HG02798 (cell line): ENCODE results near the gene DSE.

Experiments used
- ATAC-seq: cut with Tn5 transposase; IDR thresholded peaks from one replicate; pipeline ENCODE4 v1.9.1; 2021; ENCODE audit warnings: mild to moderate bottlenecking; ENCODE audit not compliant: unreplicated experiment, poor library complexity

DSE gene

DNA sequence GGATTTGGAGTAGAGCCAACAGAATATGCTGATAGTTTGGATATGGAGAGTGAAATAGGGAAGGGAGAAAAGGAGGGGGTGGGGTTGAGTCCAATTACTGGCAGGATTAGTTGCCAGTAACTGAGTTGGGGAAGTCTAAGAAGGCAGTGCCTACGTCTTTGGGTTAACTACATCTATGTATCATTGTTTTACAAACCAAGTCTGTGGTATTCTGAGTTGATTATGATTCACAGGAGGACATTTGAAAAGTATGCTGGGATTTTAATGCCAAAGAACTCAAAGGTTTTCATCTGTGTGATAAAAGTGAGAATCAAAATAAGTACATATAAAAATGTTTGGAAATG lies 14.7 kb downstream of the DSE start:
- no peak for ATAC-seq

DNA sequence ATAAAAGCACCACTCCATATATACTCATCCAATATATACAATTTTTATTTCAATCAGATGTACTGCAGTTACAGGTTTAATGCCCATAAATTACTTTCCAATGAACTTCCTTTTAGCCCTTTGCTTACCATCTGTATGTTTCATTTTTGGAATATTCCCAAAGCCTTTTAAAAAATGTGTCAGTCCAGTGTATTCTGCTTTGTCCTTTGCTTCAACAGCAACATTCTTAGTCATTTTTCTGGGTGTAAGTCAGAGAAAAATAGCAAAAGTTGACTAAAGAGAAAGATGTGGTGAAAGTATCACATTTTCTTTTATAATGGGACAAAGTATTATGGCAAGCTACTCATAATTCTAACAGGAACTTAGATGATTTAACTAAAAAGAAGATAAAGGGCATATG lies 15.2 kb downstream of the DSE start:
- ATAC-seq = no peak

DNA sequence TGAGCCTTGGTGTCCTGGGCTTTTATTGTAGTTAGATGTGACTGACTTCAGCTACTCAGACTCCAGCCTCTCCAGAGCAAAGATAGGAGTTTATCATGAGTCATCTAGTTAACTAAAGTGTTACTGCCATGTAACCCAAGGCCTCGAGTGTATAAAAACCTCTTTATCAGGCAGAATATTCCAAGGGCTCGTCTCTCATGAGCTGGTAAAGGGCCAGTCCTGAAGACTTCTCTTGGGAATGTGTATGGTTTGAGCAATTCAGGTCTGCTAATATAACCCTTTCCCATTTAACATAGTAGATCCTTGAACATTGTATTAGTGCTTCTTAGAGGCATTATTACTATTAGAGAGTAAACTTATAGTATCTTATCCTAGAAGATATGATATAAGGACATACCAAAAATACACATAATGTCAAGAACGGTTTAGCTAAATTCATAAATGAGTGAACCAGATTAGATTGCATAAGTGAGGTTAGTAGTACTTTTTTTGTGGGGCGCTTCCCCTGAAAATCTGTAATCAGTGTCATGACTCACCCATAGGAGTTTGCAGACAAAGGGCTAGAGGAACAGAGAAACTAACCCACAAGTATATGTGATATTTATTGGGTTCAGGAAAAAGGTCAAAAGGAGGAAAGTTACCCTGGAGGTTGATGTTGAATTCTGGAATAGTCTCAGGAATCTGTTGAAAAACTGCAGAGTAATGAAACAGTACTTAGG lies 16.0 kb downstream of the DSE start:
- ATAC-seq = peak; percentile 22

DNA sequence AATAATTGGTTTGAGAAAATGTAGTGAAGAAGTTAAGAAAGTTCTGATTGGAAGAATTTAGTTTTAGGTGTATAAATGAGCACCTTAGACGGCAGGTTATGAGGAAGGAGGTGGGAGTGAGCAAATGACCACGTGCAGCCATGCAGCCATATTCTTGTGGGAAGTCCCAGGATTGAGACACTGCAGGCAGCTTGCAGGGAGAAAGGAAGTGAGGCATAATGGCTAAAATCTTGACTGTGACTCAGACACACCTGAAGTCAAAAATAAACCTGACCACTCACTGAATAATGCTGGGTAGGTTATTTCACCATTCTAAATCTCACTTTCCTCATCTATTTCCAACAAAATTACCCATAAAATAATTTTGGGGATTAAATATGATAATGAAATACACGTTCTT lies 16.6 kb downstream of the DSE start:
- ATAC-seq = peak; percentile 67

DNA sequence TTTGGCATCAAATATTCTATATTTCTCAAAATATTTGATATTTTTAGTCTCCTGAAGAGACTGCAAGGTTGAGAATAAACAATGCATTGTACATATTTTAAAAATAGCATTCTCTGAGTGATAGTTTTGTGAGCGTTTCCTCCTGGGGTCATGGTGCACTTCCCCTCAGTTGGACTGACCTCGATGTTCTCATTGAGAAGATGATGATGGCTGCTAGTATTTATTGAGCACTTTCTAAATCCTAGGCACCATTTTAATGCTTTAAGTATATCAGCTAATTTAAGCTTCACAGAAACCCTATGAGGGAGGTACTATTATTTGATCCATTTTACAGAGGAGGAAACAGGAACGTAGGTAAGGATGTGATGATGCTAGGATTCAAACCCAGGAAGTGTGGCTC lies 18.2 kb downstream of the DSE start:
- no peak for ATAC-seq

DNA sequence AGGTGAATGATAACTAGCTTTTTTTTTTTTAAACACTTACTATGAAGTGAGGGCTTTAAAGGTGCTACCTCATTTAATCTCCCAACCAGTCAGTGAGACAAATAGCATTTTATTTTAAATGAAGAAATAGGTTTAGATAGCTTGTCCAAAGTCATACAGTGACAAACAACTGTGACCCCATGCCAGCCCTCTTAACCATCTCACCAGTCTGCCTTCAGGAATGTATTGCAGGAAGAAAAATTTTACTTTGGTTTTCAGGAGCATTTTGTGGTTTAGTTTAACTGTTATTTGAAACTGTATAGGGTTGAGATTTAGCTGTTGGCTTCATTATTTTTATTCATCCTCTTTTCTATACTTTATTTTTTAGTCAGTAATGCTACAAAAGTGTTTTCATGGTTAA lies 18.6 kb downstream of the DSE start:
- ATAC-seq = no peak

DNA sequence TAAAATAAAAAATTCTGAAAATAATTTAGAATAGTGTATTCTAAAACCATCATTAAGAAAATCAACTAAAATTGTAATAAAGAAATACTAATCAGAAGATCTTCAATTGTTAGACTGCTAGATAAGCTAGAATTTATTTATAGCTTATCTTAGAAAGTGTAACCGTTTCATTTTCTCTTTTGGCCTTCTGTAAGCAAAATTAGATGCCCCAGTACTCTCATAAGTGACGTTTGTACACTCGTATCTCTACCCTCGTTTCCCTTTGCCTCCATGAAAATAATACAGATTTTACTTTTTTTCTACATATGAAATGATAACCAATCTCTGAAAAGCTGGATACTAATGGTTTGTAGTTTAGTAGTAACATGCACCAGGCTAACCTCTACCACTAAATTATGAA lies 19.8 kb downstream of the DSE start:
- peak; percentile 64 for ATAC-seq

DNA sequence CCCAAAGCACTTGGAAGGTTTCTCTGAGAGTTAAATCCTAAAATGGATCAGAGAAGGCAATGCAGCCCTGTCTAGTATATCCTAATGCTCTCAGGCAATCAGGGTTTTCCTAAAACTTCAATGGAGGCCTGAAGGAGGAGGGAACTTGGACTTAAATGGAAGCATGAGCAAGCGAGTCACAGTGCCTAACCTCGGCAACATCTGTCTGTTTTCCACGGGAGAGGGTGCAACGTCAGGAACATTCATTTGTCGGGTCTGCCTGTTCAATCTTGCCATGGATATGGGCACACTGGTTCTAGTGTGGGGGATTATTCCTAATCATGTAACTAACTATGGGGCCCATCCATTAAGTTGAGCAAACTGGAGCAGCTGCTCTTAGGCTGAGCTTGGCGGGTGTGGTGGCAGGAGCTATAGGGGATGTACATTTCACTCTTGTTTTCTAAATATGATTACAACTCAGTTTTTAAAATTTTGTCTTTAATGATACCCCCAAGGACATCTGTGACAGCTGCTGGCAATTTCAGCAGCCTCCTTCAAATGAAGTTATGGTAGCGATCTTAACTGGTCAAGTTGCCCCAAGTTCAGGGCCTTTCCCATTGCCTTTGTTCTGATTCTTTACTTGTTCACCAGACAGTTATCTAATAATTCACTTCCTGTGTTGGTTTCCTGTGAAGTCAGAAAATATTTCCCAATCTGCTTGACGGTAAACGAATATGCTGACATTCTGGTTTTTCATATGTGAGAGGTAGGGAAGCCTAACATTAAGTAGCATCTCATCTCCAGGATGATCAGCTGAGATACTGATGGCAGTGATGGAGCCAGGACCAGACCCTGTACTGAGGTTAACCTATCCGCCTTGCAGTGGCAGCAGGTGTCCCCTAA lies 21.6 kb downstream of the DSE start:
- ATAC-seq = no peak

DNA sequence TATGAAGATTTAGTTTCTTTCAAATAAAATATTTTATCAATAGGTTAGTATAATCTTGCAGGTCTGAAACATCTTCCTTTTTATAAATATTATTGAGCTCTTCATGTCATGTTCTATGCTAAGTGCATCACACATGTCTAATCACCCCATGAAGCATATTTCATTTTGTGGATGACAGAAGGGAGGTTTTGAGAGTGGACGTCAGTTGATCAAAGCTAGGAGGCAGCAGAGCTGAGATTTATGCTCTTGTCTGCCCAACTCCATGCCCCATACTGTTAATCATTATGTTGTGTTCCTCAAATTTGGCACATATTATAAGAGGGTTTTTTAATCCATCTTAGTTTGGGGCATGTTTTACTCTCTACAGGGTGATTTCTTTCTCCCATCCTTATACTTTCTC lies 22.7 kb downstream of the DSE start:
- no peak for ATAC-seq

DNA sequence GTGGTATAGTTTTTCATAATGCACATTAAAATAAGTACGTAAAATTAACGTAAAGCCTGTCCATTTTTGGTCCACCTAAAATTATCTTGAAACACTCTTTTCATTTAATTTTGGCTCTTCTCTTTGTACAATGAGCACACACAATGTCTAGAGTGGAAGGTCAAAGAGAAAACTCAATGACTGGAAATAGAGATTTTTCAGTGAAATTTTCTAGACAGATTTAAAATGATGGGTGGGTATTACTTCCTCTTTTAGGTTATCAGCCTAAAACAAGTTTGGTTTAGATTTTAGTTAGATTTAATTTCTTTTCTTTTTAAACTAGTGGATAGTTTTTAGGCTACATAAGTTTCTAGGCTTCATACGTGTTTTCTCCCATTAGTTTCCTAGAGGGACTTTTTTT lies 24.9 kb downstream of the DSE start:
- ATAC-seq = no peak

DNA sequence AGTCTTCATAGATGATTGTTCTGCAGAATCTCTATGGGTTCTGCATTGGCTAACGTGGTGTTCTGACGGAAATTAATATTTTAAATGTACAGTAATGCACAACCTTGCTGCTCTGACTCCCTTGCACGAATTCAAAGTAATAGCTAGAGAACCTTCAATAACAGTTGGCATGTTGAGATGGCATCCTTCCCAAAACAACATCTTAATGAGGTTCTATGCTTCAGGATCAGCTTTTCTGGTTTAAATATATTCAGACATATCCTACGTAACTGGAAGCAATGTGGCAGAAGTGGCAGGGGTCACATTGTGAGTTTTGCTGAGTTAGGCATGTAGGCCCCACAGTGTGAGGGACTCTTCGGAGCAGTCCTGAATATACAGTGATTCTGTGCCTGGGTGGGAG lies 25.7 kb downstream of the DSE start:
- ATAC-seq = no peak

DNA sequence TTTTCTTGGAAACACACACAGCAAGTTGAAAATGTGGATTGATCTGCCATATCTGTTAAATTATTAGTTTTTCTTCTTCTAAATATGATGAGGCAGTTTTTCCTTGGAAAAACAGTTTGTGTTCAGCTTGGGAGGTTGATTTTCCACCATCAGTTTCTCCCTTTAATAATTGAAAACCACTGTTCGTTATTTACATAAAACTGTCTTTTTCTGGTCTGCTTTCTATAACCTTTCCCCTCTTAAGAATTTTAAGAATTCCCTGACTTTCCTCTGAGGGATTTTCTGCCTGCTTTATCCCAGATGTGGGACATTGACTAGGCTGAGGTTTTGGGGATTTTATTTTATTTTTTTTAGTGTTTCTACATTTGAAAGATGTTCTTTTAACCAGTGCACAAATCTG lies 27.2 kb downstream of the DSE start:
- ATAC-seq = no peak

DNA sequence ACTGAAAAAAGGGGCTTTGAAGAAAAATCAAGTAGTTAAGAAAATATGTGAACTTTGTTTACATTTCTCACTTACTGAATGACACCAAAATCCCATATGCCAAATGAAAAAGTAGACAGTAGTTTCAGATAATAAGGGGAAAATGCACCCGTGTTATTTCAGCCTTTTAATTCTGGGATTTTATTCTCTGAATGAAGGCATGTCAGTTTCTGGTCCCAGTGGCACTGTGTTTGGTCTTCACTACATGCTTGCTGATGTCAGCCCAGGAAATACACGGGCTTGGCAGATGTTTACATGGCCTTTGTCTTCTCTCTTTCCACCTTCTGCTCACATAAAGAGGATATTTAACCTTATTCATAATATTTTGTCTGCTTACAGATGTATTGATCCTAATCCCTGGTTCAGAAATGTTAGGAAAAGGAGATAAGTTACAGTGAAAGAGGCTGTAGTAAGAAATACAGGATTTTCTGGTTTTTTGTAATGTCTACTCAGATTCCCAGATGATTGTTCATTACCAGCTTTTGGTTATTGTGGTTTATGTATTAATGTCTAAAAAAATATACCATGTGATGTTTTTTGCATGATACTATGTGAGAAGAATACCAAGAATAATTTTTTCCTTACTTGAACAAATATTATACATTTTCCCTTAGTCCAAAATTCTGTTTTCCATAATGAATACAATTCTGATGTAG lies 27.7 kb downstream of the DSE start:
- no peak for ATAC-seq

DNA sequence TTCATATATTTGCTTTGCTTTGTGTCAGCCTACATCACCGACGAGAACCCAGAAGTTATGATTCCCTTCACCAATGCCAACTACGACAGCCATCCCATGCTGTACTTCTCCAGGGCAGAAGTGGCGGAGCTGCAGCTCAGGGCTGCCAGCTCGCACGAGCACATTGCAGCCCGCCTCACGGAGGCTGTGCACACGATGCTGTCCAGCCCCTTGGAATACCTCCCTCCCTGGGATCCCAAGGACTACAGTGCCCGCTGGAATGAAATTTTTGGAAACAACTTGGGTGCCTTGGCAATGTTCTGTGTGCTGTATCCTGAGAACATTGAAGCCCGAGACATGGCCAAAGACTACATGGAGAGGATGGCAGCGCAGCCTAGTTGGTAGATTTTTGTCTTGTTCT lies 28.5 kb downstream of the DSE start:
- ATAC-seq = no peak

DNA sequence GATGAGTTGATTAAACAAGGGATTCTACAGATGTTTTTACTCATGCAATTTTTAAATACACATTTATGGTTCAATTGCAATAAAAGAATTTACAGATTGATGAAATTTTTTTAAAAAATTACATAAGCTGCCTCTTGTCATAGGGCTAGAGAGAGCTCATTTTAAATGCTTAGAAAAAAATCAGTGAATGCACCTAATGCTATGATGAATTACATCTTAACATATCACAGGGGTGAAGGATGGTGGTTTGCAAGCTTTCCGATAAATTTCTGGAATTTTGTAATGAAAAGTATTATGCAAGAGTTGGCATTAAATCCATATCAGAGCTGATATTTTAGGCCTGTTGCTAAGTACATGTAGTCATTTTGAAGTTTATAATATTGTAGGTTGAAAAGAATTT lies 29.6 kb downstream of the DSE start:
- no peak for ATAC-seq

DNA sequence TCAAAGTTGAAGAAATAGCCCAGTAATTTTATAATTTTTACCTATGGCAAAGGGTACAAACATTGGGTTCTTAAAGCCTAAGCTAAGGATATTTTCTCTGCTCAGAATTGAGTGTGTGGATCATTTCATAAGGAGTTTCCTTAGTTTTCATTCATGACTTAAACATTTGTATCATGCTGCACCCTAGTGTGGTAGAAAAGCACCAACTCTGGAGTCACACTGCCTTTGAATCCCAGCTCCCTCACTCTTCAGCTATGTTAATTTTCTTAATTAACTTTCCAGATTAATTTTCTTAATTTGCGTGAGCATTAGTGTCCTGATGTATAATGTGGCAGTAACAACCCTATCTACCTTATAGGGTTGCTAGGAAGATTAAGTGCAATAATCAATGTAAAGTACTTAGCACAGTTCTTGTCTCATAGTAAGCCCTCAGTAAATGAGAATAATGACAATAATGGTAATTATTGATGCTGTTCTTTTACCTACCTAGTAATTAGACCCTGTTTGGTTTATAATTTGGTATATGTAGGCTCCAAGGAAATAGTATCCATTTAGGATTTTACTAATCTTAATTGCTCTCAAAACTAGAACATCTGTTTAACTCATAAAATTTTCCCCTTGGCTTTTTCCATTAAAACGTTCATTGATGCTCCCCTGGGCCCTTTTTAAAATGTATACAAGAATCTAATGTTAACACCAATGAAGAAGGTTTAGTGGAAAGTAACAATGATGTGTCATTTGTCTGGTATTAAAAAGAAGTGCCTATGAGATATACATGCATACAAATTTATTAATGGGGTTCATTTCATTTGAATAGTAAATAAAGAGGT lies 31.6 kb downstream of the DSE start:
- ATAC-seq = no peak

DNA sequence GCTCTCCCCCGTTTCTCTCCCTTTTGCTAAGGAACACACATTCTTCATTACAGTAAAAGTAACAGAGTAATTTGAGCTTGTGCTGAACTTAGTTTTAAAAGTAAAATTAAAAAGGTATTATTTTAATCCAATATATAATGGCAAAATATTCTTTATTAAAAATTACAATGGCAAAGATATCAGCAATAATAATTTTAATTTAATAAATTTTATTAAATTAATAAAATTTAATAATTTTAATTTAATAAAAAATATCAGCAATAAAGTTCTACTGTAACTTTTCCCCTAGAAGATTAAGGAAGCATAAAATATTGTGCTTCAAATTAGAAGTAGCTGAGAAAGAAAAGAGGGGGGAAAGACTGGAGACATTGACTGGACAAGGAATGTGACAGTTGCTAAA lies 32.5 kb downstream of the DSE start:
- ATAC-seq = no peak

DNA sequence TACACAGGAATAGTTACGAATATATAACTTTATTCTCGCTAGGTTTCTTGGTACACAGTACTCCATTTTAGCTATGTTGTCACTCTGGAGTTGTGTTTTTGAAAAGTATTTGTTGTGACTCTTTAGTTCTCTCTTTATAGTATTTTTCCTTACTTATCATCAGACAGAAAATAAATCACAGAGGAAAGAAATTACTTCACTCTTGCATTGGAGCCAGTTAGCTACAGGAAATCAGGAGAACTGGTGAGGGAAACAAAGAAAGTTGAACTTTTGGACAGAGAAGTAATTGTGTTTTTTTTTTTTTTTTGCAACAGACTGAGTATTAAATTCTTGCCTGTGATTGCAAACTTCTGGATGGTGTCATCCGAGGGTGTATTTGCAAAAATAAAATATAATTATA lies 33.9 kb downstream of the DSE start:
- no peak for ATAC-seq

DNA sequence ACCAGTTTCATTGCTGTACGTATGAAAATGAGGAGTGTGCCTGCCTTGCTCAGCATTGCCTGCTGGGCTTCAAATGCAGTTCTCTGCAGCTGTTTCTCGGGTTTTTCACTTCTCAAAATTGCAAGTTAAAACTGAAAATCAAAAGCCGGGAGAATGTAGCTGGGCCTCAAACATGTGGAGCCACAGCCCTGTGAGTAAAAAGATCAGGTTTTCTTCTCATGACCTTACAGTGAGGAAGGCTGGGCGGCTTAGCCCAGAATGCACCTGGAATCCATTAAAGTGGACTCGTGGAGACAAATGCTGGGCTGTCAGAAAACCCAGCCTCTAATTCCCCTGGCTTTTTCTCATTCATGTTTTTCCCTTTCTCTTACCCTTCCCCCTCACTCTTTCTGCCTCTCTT lies 34.4 kb downstream of the DSE start:
- ATAC-seq = peak; percentile 72

DNA sequence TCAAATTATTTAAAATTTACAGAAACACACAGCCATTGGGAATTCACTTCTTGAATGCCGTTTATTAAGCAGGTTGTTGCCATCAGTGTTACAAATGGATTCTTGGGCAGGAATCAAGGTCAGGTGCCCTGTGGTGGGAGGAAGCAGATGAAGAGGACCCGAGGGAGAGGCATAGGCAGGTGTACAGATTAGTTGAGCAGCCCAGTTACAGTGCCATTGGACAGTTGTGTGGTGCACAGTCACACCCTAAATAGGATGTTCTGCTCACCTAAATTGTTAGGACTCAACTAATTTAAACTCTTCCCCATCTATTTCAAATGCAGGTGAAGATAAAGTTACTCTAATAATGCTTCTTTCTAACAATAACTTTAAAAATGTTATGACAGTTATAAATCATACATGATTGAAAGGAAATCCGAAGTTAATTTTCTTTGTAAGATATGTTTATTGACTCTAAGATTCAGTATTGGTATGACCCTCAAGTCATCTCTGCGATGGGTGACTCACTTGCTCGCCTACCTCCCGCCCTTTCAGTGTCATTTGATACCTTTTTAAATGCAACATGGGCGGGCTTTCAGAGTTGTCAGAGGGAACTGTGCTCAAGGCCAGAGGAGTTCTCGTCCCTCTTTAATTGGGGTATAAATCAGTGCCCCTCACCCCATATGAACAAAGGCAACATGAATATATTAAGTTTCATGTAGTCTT lies 35.1 kb downstream of the DSE start:
- peak; percentile 15 for ATAC-seq
